WTC11 (cell line): ENCODE data around the gene OPTC. TPM values are rescaled to one million over a fixed set of nuclear protein-coding genes. Genes with fewer than 3 reads are reported as not detected.

Experiments used
- ATAC-seq: fragments of 200-7000 bp; cut with Tn5 transposase; 2 replicates; pipeline ENCODE4 v1.10.0; 2021; ENCODE audit warnings: mild to moderate bottlenecking, moderate library complexity
- CTCF ChIA-PET: fragments of 300-600 bp; sonication (Branson Sonifier 250); formaldehyde crosslinking; loops from one replicate; lab custom pipeline; 2021; ENCODE audit warnings: antibody characterized with exemption; lab: Charles Lee
- POLR2A ChIA-PET: fragments of 350-600 bp; sonication (Branson Sonifier 250); formaldehyde crosslinking; loops from one replicate; lab custom pipeline; 2021; ENCODE audit warnings: antibody characterized with exemption; lab: Charles Lee
- DNase-seq: peaks from one replicate; pipeline ENCODE4 v3.0.0; 2021; ENCODE audit warnings: low spot score
- H3K27ac Mint-ChIP-seq: 2 replicates; pipeline ENCODE4 v1.8.0; 2021; ENCODE audit warnings: mixed read lengths
- H3K27me3 Mint-ChIP-seq: 2 replicates; pipeline ENCODE4 v1.8.0; 2021; ENCODE audit warnings: low read depth, mild to moderate bottlenecking, moderate library complexity, mixed read lengths
- H3K36me3 Mint-ChIP-seq: 2 replicates; pipeline ENCODE4 v1.8.0; 2021; ENCODE audit warnings: mixed read lengths
- H3K4me1 Mint-ChIP-seq: 2 replicates; pipeline ENCODE4 v1.8.0; 2022; ENCODE audit warnings: mixed read lengths
- H3K4me3 Mint-ChIP-seq: 2 replicates; pipeline ENCODE4 v1.8.0; 2021; ENCODE audit warnings: mild to moderate bottlenecking, moderate library complexity, mixed read lengths
- H3K9me3 Mint-ChIP-seq: 2 replicates; pipeline ENCODE4 v1.8.0; 2021; ENCODE audit warnings: mixed read lengths
- CREM ChIP-seq: sonication (generic); formaldehyde crosslinking; IDR thresholded peaks from 2 replicates; pipeline ENCODE4 v1.8.1; 2022; ENCODE audit warnings: mild to moderate bottlenecking, missing genetic modification reagents, moderate library complexity
- GABPB1 ChIP-seq: sonication (generic); formaldehyde crosslinking; IDR thresholded peaks from 2 replicates; pipeline ENCODE4 v1.8.1; 2023; ENCODE audit warnings: mild to moderate bottlenecking, missing genetic modification reagents
- GTF2I ChIP-seq: fragments of 250-450 bp; sonication (Bioruptor Pico); conservative IDR thresholded peaks from 2 replicates; pipeline ENCODE4 v1.4.0; 2021; ENCODE audit warnings: mild to moderate bottlenecking
- HMGA2 ChIP-seq: fragments of 250-450 bp; sonication (Bioruptor Pico); IDR thresholded peaks from 2 replicates; pipeline ENCODE4 v1.4.0; 2021; ENCODE audit warnings: mild to moderate bottlenecking, moderate library complexity
- IRF2 ChIP-seq: sonication (generic); formaldehyde crosslinking; IDR thresholded peaks from 2 replicates; pipeline ENCODE4 v1.8.0; 2022; ENCODE audit warnings: low read depth, missing genetic modification reagents, borderline replicate concordance
- KAT7 ChIP-seq: sonication (generic); formaldehyde crosslinking; IDR thresholded peaks from 2 replicates; pipeline ENCODE4 v1.8.1; 2023; ENCODE audit warnings: missing genetic modification reagents, mild to moderate bottlenecking, borderline replicate concordance
- OVOL2 ChIP-seq: fragments of 250-450 bp; sonication (Bioruptor Pico); IDR thresholded peaks from 2 replicates; pipeline ENCODE4 v1.9.0; 2021; ENCODE audit warnings: mild to moderate bottlenecking, borderline replicate concordance
- PRRX2 ChIP-seq: fragments of 250-450 bp; sonication (Bioruptor Pico); IDR thresholded peaks from 2 replicates; pipeline ENCODE4 v1.8.0; 2021; ENCODE audit warnings: mild to moderate bottlenecking
- ZNF121 ChIP-seq: sonication (generic); formaldehyde crosslinking; IDR thresholded peaks from 2 replicates; pipeline ENCODE4 v1.8.0; 2023; ENCODE audit warnings: missing genetic modification reagents
- ZNF138 ChIP-seq: sonication (generic); formaldehyde crosslinking; conservative IDR thresholded peaks from 2 replicates; pipeline ENCODE4 v1.8.1; 2022; ENCODE audit warnings: mild to moderate bottlenecking, moderate library complexity, missing genetic modification reagents
- ZNF232 ChIP-seq: sonication (generic); formaldehyde crosslinking; IDR thresholded peaks from 2 replicates; pipeline ENCODE4 v1.8.0; 2022; ENCODE audit warnings: mild to moderate bottlenecking, missing genetic modification reagents
- ZNF396 ChIP-seq: fragments of 250-450 bp; sonication (Bioruptor Pico); IDR thresholded peaks from 2 replicates; pipeline ENCODE4 v1.8.0; 2021; ENCODE audit warnings: mild to moderate bottlenecking, moderate library complexity, borderline replicate concordance
- total RNA-seq: library from RNA; stranded (reverse); gene quantifications from 3 replicates; pipeline ENCODE4 v1.2.3, GENCODE V29; 2021
- TF ChIP-seq, protein P1 (sequence below): sonication (generic); formaldehyde crosslinking; IDR thresholded peaks from 2 replicates; pipeline ENCODE4 v1.8.0; 2022; ENCODE audit warnings: mild to moderate bottlenecking, missing genetic modification reagents
- TF ChIP-seq, protein P2 (sequence below): sonication (generic); formaldehyde crosslinking; IDR thresholded peaks from 2 replicates; pipeline ENCODE4 v1.8.1; 2022; ENCODE audit warnings: missing genetic modification reagents, borderline replicate concordance
- TF ChIP-seq, protein P3 (sequence below): sonication (generic); formaldehyde crosslinking; IDR thresholded peaks from 2 replicates; pipeline ENCODE4 v1.8.1; 2023; ENCODE audit warnings: mild to moderate bottlenecking, moderate library complexity, missing genetic modification reagents
- TF ChIP-seq, protein P4 (sequence below): sonication (generic); formaldehyde crosslinking; IDR thresholded peaks from 2 replicates; pipeline ENCODE4 v1.8.1; 2023; ENCODE audit warnings: mild to moderate bottlenecking, missing genetic modification reagents
- TF ChIP-seq, protein P5 (sequence below): fragments of 250-450 bp; sonication (Bioruptor Pico); IDR thresholded peaks from 2 replicates; pipeline ENCODE4 v2.1.2; 2022; ENCODE audit warnings: mild to moderate bottlenecking, moderate library complexity
- TF ChIP-seq, protein P6 (sequence below): fragments of 250-450 bp; sonication (Bioruptor Pico); IDR thresholded peaks from 2 replicates; pipeline ENCODE4 v1.8.0; 2021; ENCODE audit warnings: mild to moderate bottlenecking

Gene OPTC
- total RNA-seq, 1 experiment from 2014 or later: 0.55 TPM

DNA sequence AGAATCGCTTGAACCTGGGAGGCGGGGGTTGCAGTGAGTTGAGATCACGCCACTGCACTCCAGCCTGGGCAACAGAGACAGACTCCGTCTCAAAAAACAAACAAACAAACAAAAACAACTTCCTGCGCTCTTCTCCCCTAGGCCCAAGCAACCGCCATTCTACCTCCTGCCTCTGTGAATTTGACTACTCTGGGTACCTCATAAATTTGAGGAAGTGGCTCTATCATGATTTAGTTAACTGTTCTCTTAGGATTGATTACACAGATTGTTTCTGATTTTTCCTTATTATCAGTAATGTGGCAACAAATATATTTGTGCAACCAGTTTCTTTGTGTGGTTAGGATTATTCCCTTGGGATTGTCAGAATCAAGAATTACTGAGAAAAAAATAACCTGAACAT is 29.7 kb downstream of the OPTC start:
- POLR2A ChIA-PET: no interaction called here
- H3K4me1 Mint-ChIP-seq: peaks cover 55% of the 10 kb centered on the region
- TF ChIP-seq ZNF396 (CRISPR knock-in tag) (no peak), ZNF232 (CRISPR knock-in tag) (no peak), ZNF138 (no peak), KAT7 (CRISPR knock-in tag) (no peak), PRRX2 (no peak), IRF2 (no peak), GABPB1 (no peak), GTF2I (no peak), CREM (CRISPR knock-in tag) (no peak), OVOL2 (CRISPR knock-in tag) (no peak), HMGA2 (CRISPR knock-in tag) (no peak)
- TF ChIP-seq, protein P1, sequence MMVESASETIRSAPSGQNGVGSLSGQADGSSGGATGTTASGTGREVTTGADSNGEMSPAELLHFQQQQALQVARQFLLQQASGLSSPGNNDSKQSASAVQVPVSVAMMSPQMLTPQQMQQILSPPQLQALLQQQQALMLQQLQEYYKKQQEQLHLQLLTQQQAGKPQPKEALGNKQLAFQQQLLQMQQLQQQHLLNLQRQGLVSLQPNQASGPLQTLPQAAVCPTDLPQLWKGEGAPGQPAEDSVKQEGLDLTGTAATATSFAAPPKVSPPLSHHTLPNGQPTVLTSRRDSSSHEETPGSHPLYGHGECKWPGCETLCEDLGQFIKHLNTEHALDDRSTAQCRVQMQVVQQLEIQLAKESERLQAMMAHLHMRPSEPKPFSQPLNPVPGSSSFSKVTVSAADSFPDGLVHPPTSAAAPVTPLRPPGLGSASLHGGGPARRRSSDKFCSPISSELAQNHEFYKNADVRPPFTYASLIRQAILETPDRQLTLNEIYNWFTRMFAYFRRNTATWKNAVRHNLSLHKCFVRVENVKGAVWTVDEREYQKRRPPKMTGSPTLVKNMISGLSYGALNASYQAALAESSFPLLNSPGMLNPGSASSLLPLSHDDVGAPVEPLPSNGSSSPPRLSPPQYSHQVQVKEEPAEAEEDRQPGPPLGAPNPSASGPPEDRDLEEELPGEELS (CRISPR knock-in tag): no peak
- TF ChIP-seq, protein P2, sequence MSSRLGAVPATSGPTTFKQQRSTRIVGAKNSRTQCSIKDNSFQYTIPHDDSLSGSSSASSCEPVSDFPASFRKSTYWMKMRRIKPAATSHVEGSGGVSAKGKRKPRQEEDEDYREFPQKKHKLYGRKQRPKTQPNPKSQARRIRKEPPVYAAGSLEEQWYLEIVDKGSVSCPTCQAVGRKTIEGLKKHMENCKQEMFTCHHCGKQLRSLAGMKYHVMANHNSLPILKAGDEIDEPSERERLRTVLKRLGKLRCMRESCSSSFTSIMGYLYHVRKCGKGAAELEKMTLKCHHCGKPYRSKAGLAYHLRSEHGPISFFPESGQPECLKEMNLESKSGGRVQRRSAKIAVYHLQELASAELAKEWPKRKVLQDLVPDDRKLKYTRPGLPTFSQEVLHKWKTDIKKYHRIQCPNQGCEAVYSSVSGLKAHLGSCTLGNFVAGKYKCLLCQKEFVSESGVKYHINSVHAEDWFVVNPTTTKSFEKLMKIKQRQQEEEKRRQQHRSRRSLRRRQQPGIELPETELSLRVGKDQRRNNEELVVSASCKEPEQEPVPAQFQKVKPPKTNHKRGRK (CRISPR knock-in tag): no peak
- TF ChIP-seq, protein P3, sequence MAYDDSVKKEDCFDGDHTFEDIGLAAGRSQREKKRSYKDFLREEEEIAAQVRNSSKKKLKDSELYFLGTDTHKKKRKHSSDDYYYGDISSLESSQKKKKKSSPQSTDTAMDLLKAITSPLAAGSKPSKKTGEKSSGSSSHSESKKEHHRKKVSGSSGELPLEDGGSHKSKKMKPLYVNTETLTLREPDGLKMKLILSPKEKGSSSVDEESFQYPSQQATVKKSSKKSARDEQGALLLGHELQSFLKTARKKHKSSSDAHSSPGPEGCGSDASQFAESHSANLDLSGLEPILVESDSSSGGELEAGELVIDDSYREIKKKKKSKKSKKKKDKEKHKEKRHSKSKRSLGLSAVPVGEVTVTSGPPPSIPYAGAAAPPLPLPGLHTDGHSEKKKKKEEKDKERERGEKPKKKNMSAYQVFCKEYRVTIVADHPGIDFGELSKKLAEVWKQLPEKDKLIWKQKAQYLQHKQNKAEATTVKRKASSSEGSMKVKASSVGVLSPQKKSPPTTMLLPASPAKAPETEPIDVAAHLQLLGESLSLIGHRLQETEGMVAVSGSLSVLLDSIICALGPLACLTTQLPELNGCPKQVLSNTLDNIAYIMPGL (CRISPR knock-in tag): no peak
- TF ChIP-seq, protein P4, sequence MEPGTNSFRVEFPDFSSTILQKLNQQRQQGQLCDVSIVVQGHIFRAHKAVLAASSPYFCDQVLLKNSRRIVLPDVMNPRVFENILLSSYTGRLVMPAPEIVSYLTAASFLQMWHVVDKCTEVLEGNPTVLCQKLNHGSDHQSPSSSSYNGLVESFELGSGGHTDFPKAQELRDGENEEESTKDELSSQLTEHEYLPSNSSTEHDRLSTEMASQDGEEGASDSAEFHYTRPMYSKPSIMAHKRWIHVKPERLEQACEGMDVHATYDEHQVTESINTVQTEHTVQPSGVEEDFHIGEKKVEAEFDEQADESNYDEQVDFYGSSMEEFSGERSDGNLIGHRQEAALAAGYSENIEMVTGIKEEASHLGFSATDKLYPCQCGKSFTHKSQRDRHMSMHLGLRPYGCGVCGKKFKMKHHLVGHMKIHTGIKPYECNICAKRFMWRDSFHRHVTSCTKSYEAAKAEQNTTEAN (CRISPR knock-in tag): no peak
- TF ChIP-seq, protein P5, sequence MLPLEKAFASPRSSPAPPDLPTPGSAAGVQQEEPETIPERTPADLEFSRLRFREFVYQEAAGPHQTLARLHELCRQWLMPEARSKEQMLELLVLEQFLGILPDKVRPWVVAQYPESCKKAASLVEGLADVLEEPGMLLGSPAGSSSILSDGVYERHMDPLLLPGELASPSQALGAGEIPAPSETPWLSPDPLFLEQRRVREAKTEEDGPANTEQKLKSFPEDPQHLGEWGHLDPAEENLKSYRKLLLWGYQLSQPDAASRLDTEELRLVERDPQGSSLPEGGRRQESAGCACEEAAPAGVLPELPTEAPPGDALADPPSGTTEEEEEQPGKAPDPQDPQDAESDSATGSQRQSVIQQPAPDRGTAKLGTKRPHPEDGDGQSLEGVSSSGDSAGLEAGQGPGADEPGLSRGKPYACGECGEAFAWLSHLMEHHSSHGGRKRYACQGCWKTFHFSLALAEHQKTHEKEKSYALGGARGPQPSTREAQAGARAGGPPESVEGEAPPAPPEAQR (CRISPR knock-in tag): no peak
- no peaks in the 10 kb centered on the region for H3K9me3 Mint-ChIP-seq
- no peak for ATAC-seq
- DNase-seq: no peak
- no peak overlapping the region for H3K4me3 Mint-ChIP-seq
- CTCF ChIA-PET: no interaction called here
- no peaks in the 10 kb centered on the region for H3K36me3 Mint-ChIP-seq
- H3K27me3 Mint-ChIP-seq: peaks cover 44% of the 10 kb centered on the region
- no peak overlapping the region for H3K27ac Mint-ChIP-seq

DNA sequence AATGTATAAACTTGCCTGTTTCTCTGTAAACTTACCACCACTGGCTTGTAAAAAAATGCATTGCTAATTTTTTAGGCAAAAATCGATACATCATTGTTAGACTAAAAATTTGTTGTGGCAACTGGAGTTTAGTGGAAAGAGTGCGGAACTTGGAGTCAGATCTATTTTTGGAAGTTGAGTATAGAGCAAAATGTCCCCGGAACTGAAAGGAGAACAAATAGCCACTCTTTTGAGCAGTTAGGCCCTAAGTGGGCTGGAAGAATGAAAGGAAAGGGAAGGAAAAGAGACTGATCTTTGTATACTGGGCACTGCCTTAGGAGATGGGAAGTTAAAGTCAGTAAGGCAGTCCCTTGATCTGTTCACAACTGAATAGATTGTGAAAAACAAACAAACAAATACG is 30.2 kb downstream of the OPTC start:
- CTCF ChIA-PET: interaction anchor here (1.3 kb wide), 1 partner anchor 178 kb away, joined by 5 read pairs; no protein-coding TSS in a partner anchor
- DNase-seq: no peak
- ATAC-seq: no peak
- TF ChIP-seq, protein P6, sequence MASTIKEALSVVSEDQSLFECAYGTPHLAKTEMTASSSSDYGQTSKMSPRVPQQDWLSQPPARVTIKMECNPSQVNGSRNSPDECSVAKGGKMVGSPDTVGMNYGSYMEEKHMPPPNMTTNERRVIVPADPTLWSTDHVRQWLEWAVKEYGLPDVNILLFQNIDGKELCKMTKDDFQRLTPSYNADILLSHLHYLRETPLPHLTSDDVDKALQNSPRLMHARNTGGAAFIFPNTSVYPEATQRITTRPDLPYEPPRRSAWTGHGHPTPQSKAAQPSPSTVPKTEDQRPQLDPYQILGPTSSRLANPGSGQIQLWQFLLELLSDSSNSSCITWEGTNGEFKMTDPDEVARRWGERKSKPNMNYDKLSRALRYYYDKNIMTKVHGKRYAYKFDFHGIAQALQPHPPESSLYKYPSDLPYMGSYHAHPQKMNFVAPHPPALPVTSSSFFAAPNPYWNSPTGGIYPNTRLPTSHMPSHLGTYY (CRISPR knock-in tag): no peak
- TF ChIP-seq ZNF396 (CRISPR knock-in tag): no peak
- TF ChIP-seq ZNF121 (CRISPR knock-in tag): no peak
- H3K27ac Mint-ChIP-seq: no peak overlapping the region
- POLR2A ChIA-PET: no interaction called here
- no peak overlapping the region for H3K4me3 Mint-ChIP-seq
- no peaks in the 10 kb centered on the region for H3K9me3 Mint-ChIP-seq
- H3K27me3 Mint-ChIP-seq: peaks cover 39% of the 10 kb centered on the region
- no peaks in the 10 kb centered on the region for H3K36me3 Mint-ChIP-seq
- H3K4me1 Mint-ChIP-seq: peaks cover 50% of the 10 kb centered on the region
